HG03575 (cell line): ENCODE results near the gene OSTC.
"Not testable (repeated sequence)": the region's sequence is repeated elsewhere in the genome, so short reads cannot be mapped to it uniquely, and the experiment has no call there.

Source experiments
- ATAC-seq: cut with Tn5 transposase; IDR thresholded peaks from one replicate; pipeline ENCODE4 v1.9.1; 2021; ENCODE audit not compliant: unreplicated experiment, insufficient number of reproducible peaks, low FRiP score; ENCODE audit errors: extremely low read depth

Gene OSTC

GRCh38 chr4:108706289-108706688, 55.9 kb downstream of the OSTC start:
- no peak for ATAC-seq

GRCh38 chr4:108709234-108709633, 58.8 kb downstream of the OSTC start:
- ATAC-seq = no peak

- no peak for ATAC-seq
Measured at GRCh38 chr4:108709722-108710121, 59.3 kb downstream of the OSTC start.

- not testable (repeated sequence) for ATAC-seq
Measured at GRCh38 chr4:108710578-108710977, 60.2 kb downstream of the OSTC start.

- ATAC-seq = no peak
Measured at GRCh38 chr4:108714880-108715279, 64.5 kb downstream of the OSTC start.

- ATAC-seq = no peak
Measured at GRCh38 chr4:108716340-108716739, 65.9 kb downstream of the OSTC start.

GRCh38 chr4:108717386-108717785, 67.0 kb downstream of the OSTC start:
- ATAC-seq = no peak
